ENCODE data around the gene CECR2.
"Not testable (repeated sequence)": the region's sequence is repeated elsewhere in the genome, so short reads cannot be mapped to it uniquely, and the experiment has no call there.

Gene CECR2

GRCh38 chr22:17548756-17549035 is 179.4 kb downstream of the CECR2 start:
- DNase-seq = no peak

GRCh38 chr22:17549183-17549582 is 179.9 kb downstream of the CECR2 start:
- Histone ChIP-seq H3K4me1 (ENCODE audit: control insufficient read depth, insufficient read depth, low read length, poor library complexity, severe bottlenecking) (no peaks in the 10 kb centered on the region), H3K27me3 (replicated peaks; ENCODE audit: control insufficient read depth, insufficient read depth, low read length, poor library complexity, severe bottlenecking) (no peaks in the 10 kb centered on the region), H3K36me3 (ENCODE audit: control insufficient read depth, insufficient read depth, low read length) (no peaks in the 10 kb centered on the region), H3K27ac (ENCODE audit: insufficient read depth, low read length, poor library complexity, severe bottlenecking) (no peak overlapping the region), H3K4me3 (ENCODE audit: insufficient read depth, low read depth, low read length, poor library complexity, severe bottlenecking) (no peak overlapping the region), H3K9me3 (ENCODE audit: control insufficient read depth, low read length) (no peaks in the 10 kb centered on the region)
- no peak for DNase-seq

More at GRCh38 chr22:17548756-17549035, 179.4 kb downstream of the CECR2 start:
- Histone ChIP-seq H3K9me3 (ENCODE audit: control insufficient read depth, low read length) (no peaks in the 10 kb centered on the region), H3K27me3 (replicated peaks; ENCODE audit: control insufficient read depth, insufficient read depth, low read length, poor library complexity, severe bottlenecking) (no peaks in the 10 kb centered on the region), H3K4me1 (ENCODE audit: control insufficient read depth, insufficient read depth, low read length, poor library complexity, severe bottlenecking) (no peaks in the 10 kb centered on the region), H3K36me3 (ENCODE audit: control insufficient read depth, insufficient read depth, low read length) (no peaks in the 10 kb centered on the region), H3K27ac (ENCODE audit: insufficient read depth, low read length, poor library complexity, severe bottlenecking) (no peak overlapping the region), H3K4me3 (ENCODE audit: insufficient read depth, low read depth, low read length, poor library complexity, severe bottlenecking) (no peak overlapping the region)

GRCh38 chr22:17549655-17550054 is 180.4 kb downstream of the CECR2 start:
- H3K4me3 ChIP-seq (ENCODE audit: insufficient read depth, low read depth, low read length, poor library complexity, severe bottlenecking) = no peak overlapping the region
- no peaks in the 10 kb centered on the region for H3K36me3 ChIP-seq (ENCODE audit: control insufficient read depth, insufficient read depth, low read length)
- DNase-seq = no peak
- H3K9me3 ChIP-seq (ENCODE audit: control insufficient read depth, low read length) = no peaks in the 10 kb centered on the region
- no peak overlapping the region for H3K27ac ChIP-seq (ENCODE audit: insufficient read depth, low read length, poor library complexity, severe bottlenecking)
- H3K4me1 ChIP-seq (ENCODE audit: control insufficient read depth, insufficient read depth, low read length, poor library complexity, severe bottlenecking) = no peaks in the 10 kb centered on the region
- H3K27me3 ChIP-seq (replicated peaks; ENCODE audit: control insufficient read depth, insufficient read depth, low read length, poor library complexity, severe bottlenecking) = no peaks in the 10 kb centered on the region

- H3K4me3 ChIP-seq (ENCODE audit: insufficient read depth, low read depth, low read length, poor library complexity, severe bottlenecking) = no peak overlapping the region
- no peaks in the 10 kb centered on the region for H3K27me3 ChIP-seq (replicated peaks; ENCODE audit: control insufficient read depth, insufficient read depth, low read length, poor library complexity, severe bottlenecking)
- no peaks in the 10 kb centered on the region for H3K9me3 ChIP-seq (ENCODE audit: control insufficient read depth, low read length)
- no peak for DNase-seq
- no peaks in the 10 kb centered on the region for H3K36me3 ChIP-seq (ENCODE audit: control insufficient read depth, insufficient read depth, low read length)
- H3K27ac ChIP-seq (ENCODE audit: insufficient read depth, low read length, poor library complexity, severe bottlenecking) = no peak overlapping the region
- no peaks in the 10 kb centered on the region for H3K4me1 ChIP-seq (ENCODE audit: control insufficient read depth, insufficient read depth, low read length, poor library complexity, severe bottlenecking)
These were observed 183.5 kb downstream of the CECR2 start for GRCh38 chr22:17552737-17553136.

GRCh38 chr22:17554814-17555213 is 185.6 kb downstream of the CECR2 start:
- H3K36me3 ChIP-seq (ENCODE audit: control insufficient read depth, insufficient read depth, low read length) = no peaks in the 10 kb centered on the region
- H3K4me3 ChIP-seq (ENCODE audit: insufficient read depth, low read depth, low read length, poor library complexity, severe bottlenecking) = no peak overlapping the region
- no peaks in the 10 kb centered on the region for H3K27me3 ChIP-seq (replicated peaks; ENCODE audit: control insufficient read depth, insufficient read depth, low read length, poor library complexity, severe bottlenecking)
- H3K27ac ChIP-seq (ENCODE audit: insufficient read depth, low read length, poor library complexity, severe bottlenecking) = no peak overlapping the region
- no peaks in the 10 kb centered on the region for H3K4me1 ChIP-seq (ENCODE audit: control insufficient read depth, insufficient read depth, low read length, poor library complexity, severe bottlenecking)
- H3K9me3 ChIP-seq (ENCODE audit: control insufficient read depth, low read length) = no peaks in the 10 kb centered on the region
- DNase-seq = no peak

- no peaks in the 10 kb centered on the region for H3K4me1 ChIP-seq (ENCODE audit: control insufficient read depth, insufficient read depth, low read length, poor library complexity, severe bottlenecking)
- H3K27ac ChIP-seq (ENCODE audit: insufficient read depth, low read length, poor library complexity, severe bottlenecking) = no peak overlapping the region
- H3K36me3 ChIP-seq (ENCODE audit: control insufficient read depth, insufficient read depth, low read length) = no peaks in the 10 kb centered on the region
These were observed 189.9 kb downstream of the CECR2 start for GRCh38 chr22:17559188-17559587.

GRCh38 chr22:17562906-17563870 is 193.9 kb downstream of the CECR2 start, which contains the start of gene SLC25A18:
SLC25A18 (plus strand) TSS chr22:17563498; CDS start chr22:17579945, 16,447 bp downstream.
- no peaks in the 10 kb centered on the region for H3K4me1 ChIP-seq (ENCODE audit: control insufficient read depth, insufficient read depth, low read length, poor library complexity, severe bottlenecking)
- H3K36me3 ChIP-seq (ENCODE audit: control insufficient read depth, insufficient read depth, low read length) = no peaks in the 10 kb centered on the region
- DNase-seq = no peak
- H3K4me3 ChIP-seq (ENCODE audit: insufficient read depth, low read depth, low read length, poor library complexity, severe bottlenecking) = no peak within 1 kb of the TSS
- H3K27me3 ChIP-seq (replicated peaks; ENCODE audit: control insufficient read depth, insufficient read depth, low read length, poor library complexity, severe bottlenecking) = no peaks in the 10 kb centered on the region
- no peaks in the 10 kb centered on the region for H3K9me3 ChIP-seq (ENCODE audit: control insufficient read depth, low read length)
- no peak within 1 kb of the TSS for H3K27ac ChIP-seq (ENCODE audit: insufficient read depth, low read length, poor library complexity, severe bottlenecking)

More at GRCh38 chr22:17559188-17559587, 189.9 kb downstream of the CECR2 start:
- Histone ChIP-seq H3K4me3 (ENCODE audit: insufficient read depth, low read depth, low read length, poor library complexity, severe bottlenecking) (no peak overlapping the region), H3K9me3 (ENCODE audit: control insufficient read depth, low read length) (no peaks in the 10 kb centered on the region), H3K27me3 (replicated peaks; ENCODE audit: control insufficient read depth, insufficient read depth, low read length, poor library complexity, severe bottlenecking) (no peaks in the 10 kb centered on the region)
- DNase-seq = no peak

- no peak overlapping the region for H3K4me3 ChIP-seq (ENCODE audit: insufficient read depth, low read depth, low read length, poor library complexity, severe bottlenecking)
- no peaks in the 10 kb centered on the region for H3K27me3 ChIP-seq (replicated peaks; ENCODE audit: control insufficient read depth, insufficient read depth, low read length, poor library complexity, severe bottlenecking)
- no peak for DNase-seq
- no peaks in the 10 kb centered on the region for H3K36me3 ChIP-seq (ENCODE audit: control insufficient read depth, insufficient read depth, low read length)
- H3K27ac ChIP-seq (ENCODE audit: insufficient read depth, low read length, poor library complexity, severe bottlenecking) = no peak overlapping the region
- no peaks in the 10 kb centered on the region for H3K4me1 ChIP-seq (ENCODE audit: control insufficient read depth, insufficient read depth, low read length, poor library complexity, severe bottlenecking)
- no peaks in the 10 kb centered on the region for H3K9me3 ChIP-seq (ENCODE audit: control insufficient read depth, low read length)
These were observed 194.7 kb downstream of the CECR2 start for GRCh38 chr22:17563936-17564391.

- not testable (repeated sequence) for H3K27me3 ChIP-seq (replicated peaks; ENCODE audit: control insufficient read depth, insufficient read depth, low read length, poor library complexity, severe bottlenecking); H3K27ac ChIP-seq (ENCODE audit: insufficient read depth, low read length, poor library complexity, severe bottlenecking); H3K4me3 ChIP-seq (ENCODE audit: insufficient read depth, low read depth, low read length, poor library complexity, severe bottlenecking); H3K4me1 ChIP-seq (ENCODE audit: control insufficient read depth, insufficient read depth, low read length, poor library complexity, severe bottlenecking); H3K36me3 ChIP-seq (ENCODE audit: control insufficient read depth, insufficient read depth, low read length); DNase-seq; H3K9me3 ChIP-seq (ENCODE audit: control insufficient read depth, low read length)
These were observed 196.9 kb downstream of the CECR2 start for GRCh38 chr22:17566016-17566687.

GRCh38 chr22:17566776-17567175 is 197.5 kb downstream of the CECR2 start:
- no peaks in the 10 kb centered on the region for H3K4me1 ChIP-seq (ENCODE audit: control insufficient read depth, insufficient read depth, low read length, poor library complexity, severe bottlenecking)
- H3K9me3 ChIP-seq (ENCODE audit: control insufficient read depth, low read length) = no peaks in the 10 kb centered on the region
- H3K4me3 ChIP-seq (ENCODE audit: insufficient read depth, low read depth, low read length, poor library complexity, severe bottlenecking) = no peak overlapping the region
- no peak overlapping the region for H3K27ac ChIP-seq (ENCODE audit: insufficient read depth, low read length, poor library complexity, severe bottlenecking)
- no peak for DNase-seq
- H3K36me3 ChIP-seq (ENCODE audit: control insufficient read depth, insufficient read depth, low read length) = no peaks in the 10 kb centered on the region
- H3K27me3 ChIP-seq (replicated peaks; ENCODE audit: control insufficient read depth, insufficient read depth, low read length, poor library complexity, severe bottlenecking) = no peaks in the 10 kb centered on the region
